Measurements from ENCODE around the gene FBXO11.
"Not testable (repeated sequence)": the region's sequence is repeated elsewhere in the genome, so short reads cannot be mapped to it uniquely, and the experiment has no call there.

FBXO11 gene

GRCh38 chr2:47897883-47898731 lies 8.2 kb downstream of the FBXO11 start:
- no peak for DNase-seq

GRCh38 chr2:47897191-47897882 lies 9.0 kb downstream of the FBXO11 start:
- DNase-seq, result not testable (repeated sequence)

- DNase-seq, result no peak
Observed at GRCh38 chr2:47896450-47896968, 9.8 kb downstream of the FBXO11 start.

- DNase-seq, result no peak
Observed at GRCh38 chr2:47893771-47894170, 12.5 kb downstream of the FBXO11 start.

GRCh38 chr2:47892338-47892730 lies 14.0 kb downstream of the FBXO11 start:
- DNase-seq, result no peak

GRCh38 chr2:47891369-47892337 lies 14.6 kb downstream of the FBXO11 start:
- DNase-seq, result no peak

- no peak for DNase-seq
Observed at GRCh38 chr2:47890711-47891368, 15.5 kb downstream of the FBXO11 start.

GRCh38 chr2:47888581-47889280 lies 17.6 kb downstream of the FBXO11 start:
- no peak for DNase-seq

GRCh38 chr2:47876912-47877311 lies 29.4 kb downstream of the FBXO11 start:
- DNase-seq, result no peak

- DNase-seq, result no peak
Observed at GRCh38 chr2:47872941-47873340, 33.4 kb downstream of the FBXO11 start.

GRCh38 chr2:47870641-47871540 lies 35.4 kb downstream of the FBXO11 start:
- no peak for DNase-seq

- no peak for DNase-seq
Observed at GRCh38 chr2:47869859-47870595, 36.3 kb downstream of the FBXO11 start.

GRCh38 chr2:47868611-47869352 lies 37.5 kb downstream of the FBXO11 start:
- DNase-seq, result no peak

GRCh38 chr2:47867205-47867604 lies 39.1 kb downstream of the FBXO11 start:
- no peak for DNase-seq

- DNase-seq, result no peak
Observed at GRCh38 chr2:47864566-47864965, 41.7 kb downstream of the FBXO11 start.

GRCh38 chr2:47862949-47863348 lies 43.3 kb downstream of the FBXO11 start:
- DNase-seq, result no peak

GRCh38 chr2:47853067-47853777 lies 53.1 kb downstream of the FBXO11 start:
- DNase-seq, result not testable (repeated sequence)

- DNase-seq, result no peak
Observed at GRCh38 chr2:47850198-47850597, 56.1 kb downstream of the FBXO11 start.
